ENCODE results near the gene FHIT. TPM values are rescaled to one million over a fixed set of nuclear protein-coding genes. Genes with fewer than 3 reads are reported as not detected.

The FHIT gene
- total and polyA plus RNA-seq, 2 of the 4 experiments (the other 2 are of a cell fraction), result 0.07 TPM; not detected in 1

DNA sequence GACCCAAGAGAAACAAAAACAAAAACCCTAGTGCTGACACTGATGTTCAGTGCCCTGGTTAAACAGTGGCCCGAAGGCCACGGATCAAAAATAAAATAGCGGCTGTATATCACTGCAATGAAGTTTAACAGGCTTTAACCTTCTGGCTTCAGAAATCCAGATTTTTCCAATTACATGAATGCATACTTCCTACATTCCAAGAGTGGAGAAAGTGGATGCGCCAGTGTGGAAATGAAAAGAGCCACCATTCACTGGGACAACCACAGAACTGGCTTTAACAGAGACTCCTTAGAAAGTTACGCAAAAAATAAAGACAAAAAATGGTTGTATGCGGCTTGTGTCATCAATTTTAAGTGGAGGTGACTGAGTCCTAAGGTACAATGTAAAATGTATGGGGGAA, 522.2 kb downstream of the FHIT start:
- no peak overlapping the region for H3K27ac ChIP-seq (ENCODE audit: insufficient read depth, low read length)
- H3K27me3 ChIP-seq (ENCODE audit: control insufficient read depth, insufficient read depth, low read length), result no peaks in the 10 kb centered on the region
- no peak overlapping the region for H3K4me2 ChIP-seq (ENCODE audit: low read depth, low read length)
- no peak overlapping the region for H2AK5ac ChIP-seq (ENCODE audit: low read depth, low read length)
- no peaks in the 10 kb centered on the region for H3K4me1 ChIP-seq (ENCODE audit: control insufficient read depth, insufficient read depth, low read length)
- no peak overlapping the region for H3K9ac ChIP-seq (ENCODE audit: low read depth, low read length)
- no peak overlapping the region for H4K8ac ChIP-seq (ENCODE audit: low read depth in 2 of 2, low read length in 2 of 2)
- H2BK5ac ChIP-seq (ENCODE audit: low read depth, low read length, poor library complexity, severe bottlenecking), result no peak overlapping the region
- no peak overlapping the region for H3K56ac ChIP-seq (ENCODE audit: extremely low read depth, insufficient read depth, low read length)
- no peak overlapping the region for H4K91ac ChIP-seq (ENCODE audit: insufficient read depth, low read depth, low read length)
- CTCF ChIA-PET, result no interaction called here
- no peaks in the 10 kb centered on the region for H3K9me3 ChIP-seq (ENCODE audit: control insufficient read depth, insufficient read depth, low read length)
- H2BK15ac ChIP-seq (ENCODE audit: low read depth, low read length), result no peak overlapping the region
- TF ChIP-seq BHLHE40 (IDR thresholded peaks at IDR 0.05; ENCODE audit: low read depth, low read length), result no peak
- no peak for TF ChIP-seq CEBPB (IDR thresholded peaks at IDR 0.05; ENCODE audit: low read depth, low read length)
- TF ChIP-seq RAD21 (IDR thresholded peaks at IDR 0.05; ENCODE audit: low read length), result no peak
- TF ChIP-seq MAZ (IDR thresholded peaks at IDR 0.05; ENCODE audit: borderline replicate concordance, low read depth, low read length), result no peak
- no peak for TF ChIP-seq NFE2L2 (IDR thresholded peaks at IDR 0.05; ENCODE audit: low read depth, low read length)
- TF ChIP-seq FOS (IDR thresholded peaks at IDR 0.05; ENCODE audit: low read depth, low read length), result no peak
- no peak for TF ChIP-seq MAFK (IDR thresholded peaks at IDR 0.05; ENCODE audit: low read depth, low read length)
- TF ChIP-seq CHD1 (IDR thresholded peaks at IDR 0.05; ENCODE audit: low read depth, low read length), result no peak
- TF ChIP-seq RCOR1 (IDR thresholded peaks at IDR 0.05; ENCODE audit: insufficient replicate concordance, low read length), result no peak
- POLR2A ChIA-PET (ENCODE audit: unreplicated experiment), result no interaction called here
- no TSS peak for BruUV-seq (replicated peaks)
- H3K4ac ChIP-seq (ENCODE audit: low read depth, low read length), result no peak overlapping the region
- H3K36me3 ChIP-seq (ENCODE audit: control insufficient read depth, insufficient read depth, low read length), result no peaks in the 10 kb centered on the region
- in situ Hi-C loops (cut with MboI; ENCODE audit: low sequenced_read_pairs), result no loop called here
- intact Hi-C loops (cut with micrococcal nuclease), result no loop called here
- no peak overlapping the region for H3K23ac ChIP-seq (ENCODE audit: low read depth, low read length)
- ATAC-seq (ENCODE audit: low read depth) (no peak), DNase-seq (no peak)
- H3K79me1 ChIP-seq (ENCODE audit: low read depth in 1 of 2, low read length in 2 of 2), result no peaks in the 10 kb centered on the region
- no peaks in the 10 kb centered on the region for H4K20me1 ChIP-seq (ENCODE audit: insufficient read depth, low read length)
- no peak overlapping the region for H2AFZ ChIP-seq (replicated peaks; ENCODE audit: low read length, poor library complexity)
- H3K14ac ChIP-seq (replicated peaks; ENCODE audit: low read depth, low read length), result no peak overlapping the region
- no peak overlapping the region for H4K5ac ChIP-seq (ENCODE audit: low read depth, low read length)
- dilution Hi-C loops (cut with HindIII; ENCODE audit: low sequenced_read_pairs, unreplicated experiment), result no loop called here
- no peak overlapping the region for H3K4me3 ChIP-seq (ENCODE audit: insufficient read depth, low read depth, low read length)
- H3K18ac ChIP-seq (ENCODE audit: low read depth, low read length), result no peak overlapping the region
- no peak overlapping the region for H2AK9ac ChIP-seq (replicated peaks; ENCODE audit: low read depth, low read length, poor library complexity)
- H3K9me1 ChIP-seq (ENCODE audit: insufficient read depth, low read length), result no peaks in the 10 kb centered on the region
- no peak overlapping the region for H2BK120ac ChIP-seq (ENCODE audit: low read depth, low read length)
- no peak overlapping the region for H2BK20ac ChIP-seq (ENCODE audit: low read depth, low read length)
- no CpG with 5 or more reads among the region's 6 CpGs for WGBS, 2 experiments (ENCODE audit: extremely low coverage in 2 of 2, insufficient read length in 1 of 2)
